ENCODE measurements around the gene SCAPER. TPM values are rescaled to one million over a fixed set of nuclear protein-coding genes. Genes with fewer than 3 reads are reported as not detected.

The SCAPER gene
- total and polyA plus RNA-seq, 2 donors (not counting 1 experiment from before 2014, with no cell fraction given): 8.3 to 61.6 TPM

- POLR2A ChIA-PET: no interaction called here
- H3K27ac Mint-ChIP-seq: no peak overlapping the region
- Histone ChIP-seq H3K36me3 (replicated peaks in 1 of 2; ENCODE audit: control extremely low read depth in 1 of 2, control insufficient read depth in 1 of 2, extremely low read depth in 1 of 2, insufficient read depth in 2 of 2, low read length in 1 of 2) (peaks cover 4 to 8% of the 10 kb centered on the region in 2 experiments), H3K4me1 (ENCODE audit: control insufficient read depth in 2 of 2, insufficient read depth in 2 of 2, low read length in 2 of 2) (no peaks in the 10 kb centered on the region), H3K9ac (ENCODE audit: low read length) (no peak overlapping the region), H3K27ac (ENCODE audit: low read length in 2 of 2) (no peak overlapping the region), H3K4me3 (ENCODE audit: control extremely low read depth in 1 of 5, extremely low read depth in 1 of 5, insufficient read depth in 1 of 5, low read depth in 2 of 5, low read length in 4 of 5) (no peak overlapping the region), H2AFZ (ENCODE audit: insufficient read depth, low read depth, low read length, poor library complexity, severe bottlenecking) (no peak overlapping the region), H3K4me2 (replicated peaks; ENCODE audit: low read depth, low read length, poor library complexity, severe bottlenecking) (no peak overlapping the region), H3K27me3 (replicated peaks in 1 of 4; ENCODE audit: control extremely low read depth in 1 of 4, control insufficient read depth in 3 of 4, insufficient read depth in 4 of 4, low read length in 3 of 4) (no peaks in the 10 kb centered on the region), H3K9me3 (ENCODE audit: control extremely low read depth in 1 of 3, control insufficient read depth in 2 of 3, insufficient read depth in 1 of 3, low read length in 2 of 3) (peaks cover 2 to 10% (median 5%) of the 10 kb centered on the region in 3 donors), H4K20me1 (ENCODE audit: control insufficient read depth, insufficient read depth, low read length, poor library complexity, severe bottlenecking) (no peaks in the 10 kb centered on the region), H3K79me2 (ENCODE audit: control insufficient read depth, insufficient read depth, low read length) (no peaks in the 10 kb centered on the region)
- TF ChIP-seq EZH2 (IDR thresholded peaks at IDR 0.05; ENCODE audit: borderline replicate concordance, insufficient read depth, low read depth, low read length, poor library complexity, severe bottlenecking) (no peak), CTCF (IDR thresholded peaks at IDR 0.05) (no peak)
- ATAC-seq (ENCODE audit: low read depth) (no peak), DNase-seq (no peak)
- CTCF ChIA-PET: no interaction called here
- H3K4me3 Mint-ChIP-seq: no peak overlapping the region
- no peaks in the 10 kb centered on the region for H3K4me1 Mint-ChIP-seq
- no peaks in the 10 kb centered on the region for H3K27me3 Mint-ChIP-seq
- H3K9me3 Mint-ChIP-seq (ENCODE audit: insufficient read depth): peaks cover 9% of the 10 kb centered on the region
- intact Hi-C loops (cut with micrococcal nuclease): no loop called here
These were observed 128.2 kb downstream of the SCAPER start for GRCh38 chr15:76776969-76777368.

- CTCF ChIA-PET: no interaction called here
These were observed 128.7 kb downstream of the SCAPER start for GRCh38 chr15:76776480-76776879.

More at GRCh38 chr15:76776480-76776879, 128.7 kb downstream of the SCAPER start:
- Mint-ChIP-seq H3K9me3 (ENCODE audit: insufficient read depth) (peaks cover 9% of the 10 kb centered on the region), H3K4me3 (no peak overlapping the region), H3K27ac (no peak overlapping the region), H3K27me3 (no peaks in the 10 kb centered on the region), H3K4me1 (no peaks in the 10 kb centered on the region)
- intact Hi-C loops (cut with micrococcal nuclease): no loop called here
- Histone ChIP-seq H3K27me3 (replicated peaks in 1 of 4; ENCODE audit: control extremely low read depth in 1 of 4, control insufficient read depth in 3 of 4, insufficient read depth in 4 of 4, low read length in 3 of 4) (no peaks in the 10 kb centered on the region), H3K79me2 (ENCODE audit: control insufficient read depth, insufficient read depth, low read length) (no peaks in the 10 kb centered on the region), H3K4me3 (ENCODE audit: control extremely low read depth in 1 of 5, extremely low read depth in 1 of 5, insufficient read depth in 1 of 5, low read depth in 2 of 5, low read length in 4 of 5) (no peak overlapping the region), H3K4me1 (ENCODE audit: control insufficient read depth in 2 of 2, insufficient read depth in 2 of 2, low read length in 2 of 2) (no peaks in the 10 kb centered on the region), H3K27ac (ENCODE audit: low read length in 2 of 2) (no peak overlapping the region), H4K20me1 (ENCODE audit: control insufficient read depth, insufficient read depth, low read length, poor library complexity, severe bottlenecking) (no peaks in the 10 kb centered on the region), H3K4me2 (replicated peaks; ENCODE audit: low read depth, low read length, poor library complexity, severe bottlenecking) (no peak overlapping the region), H3K9me3 (ENCODE audit: control extremely low read depth in 1 of 3, control insufficient read depth in 2 of 3, insufficient read depth in 1 of 3, low read length in 2 of 3) (peaks cover 2 to 10% (median 5%) of the 10 kb centered on the region in 3 donors), H3K9ac (ENCODE audit: low read length) (no peak overlapping the region), H2AFZ (ENCODE audit: insufficient read depth, low read depth, low read length, poor library complexity, severe bottlenecking) (no peak overlapping the region), H3K36me3 (replicated peaks in 1 of 2; ENCODE audit: control extremely low read depth in 1 of 2, control insufficient read depth in 1 of 2, extremely low read depth in 1 of 2, insufficient read depth in 2 of 2, low read length in 1 of 2) (peaks cover 4 to 8% of the 10 kb centered on the region in 2 experiments)
- DNase-seq (no peak), ATAC-seq (ENCODE audit: low read depth) (no peak)
- no CpG with 5 or more reads among the region's 1 CpG for WGBS (ENCODE audit: insufficient coverage)
- POLR2A ChIA-PET: no interaction called here
- no peak for TF ChIP-seq EZH2 (IDR thresholded peaks at IDR 0.05; ENCODE audit: borderline replicate concordance, insufficient read depth, low read depth, low read length, poor library complexity, severe bottlenecking)
- no peak for TF ChIP-seq CTCF (IDR thresholded peaks at IDR 0.05)
